OCI-LY7 (cell line): ENCODE measurements around the gene TMEM45B. TPM values are rescaled to one million over a fixed set of nuclear protein-coding genes. Genes with fewer than 3 reads are reported as not detected.

Experiments used
- BruUV-seq: library from RNA; stranded (reverse); fragments of 400-500 nt; replicated peaks from 2 replicates; lab custom pipeline; 2021; lab: Mats Ljungman, UMichigan
- CTCF ChIA-PET: fragments of 300-600 bp; sonication (Branson Sonifier 250); formaldehyde crosslinking; loops from one replicate; lab custom pipeline; 2022; ENCODE audit warnings: antibody characterized with exemption; ENCODE audit not compliant: unreplicated experiment; lab: Charles Lee
- POLR2A ChIA-PET: fragments of 300-600 bp; sonication (Branson Sonifier 250); formaldehyde crosslinking; loops from one replicate; lab custom pipeline; 2022; ENCODE audit warnings: antibody characterized with exemption; lab: Charles Lee
- DNase-seq: peaks from one replicate; pipeline ENCODE4 v3.0.0-alpha.2; 2015; ENCODE audit warnings: low spot score
- H2AFZ ChIP-seq: fragments of 200-600 bp; sonication (generic), shearing (Covaris generic); 2 replicates; pipeline ENCODE4 v1.6.1; 2014; ENCODE audit warnings: mild to moderate bottlenecking, antibody characterized with exemption, low read length, moderate library complexity
- H3K27ac ChIP-seq: fragments of 200-600 bp; sonication (generic); 2 replicates; pipeline ENCODE4 v1.5.1; 2014; ENCODE audit warnings: mixed run types, low read depth, mild to moderate bottlenecking, moderate library complexity, low read length, inconsistent platforms; ENCODE audit not compliant: poor library complexity, severe bottlenecking
- H3K36me3 ChIP-seq: fragments of 200-600 bp; sonication (generic); 2 replicates; pipeline ENCODE4 v1.6.1; 2014; ENCODE audit warnings: mild to moderate bottlenecking, antibody characterized with exemption, low read length, moderate library complexity, mixed read lengths; ENCODE audit not compliant: insufficient read depth
- H3K4me1 ChIP-seq: fragments of 200-600 bp; sonication (generic); 2 replicates; pipeline ENCODE4 v1.5.1; 2014; ENCODE audit warnings: mild to moderate bottlenecking, low read length; ENCODE audit not compliant: insufficient read depth, poor library complexity, severe bottlenecking
- H3K4me2 ChIP-seq: fragments of 200-600 bp; sonication (generic); 2 replicates; pipeline ENCODE4 v1.6.1; 2014; ENCODE audit warnings: mild to moderate bottlenecking, low read length
- H3K4me3 ChIP-seq: fragments of 200-600 bp; sonication (generic); 2 replicates; pipeline ENCODE4 v1.5.1; 2014; ENCODE audit warnings: mild to moderate bottlenecking, low read depth, low read length; ENCODE audit not compliant: poor library complexity, severe bottlenecking
- H3K79me2 ChIP-seq: fragments of 200-600 bp; sonication (generic); 2 replicates; pipeline ENCODE4 v1.6.1; 2016; ENCODE audit warnings: low read depth, mild to moderate bottlenecking, low read length, moderate library complexity, mixed read lengths; ENCODE audit not compliant: insufficient read depth
- H3K9me2 ChIP-seq: fragments of 200-600 bp; sonication (generic); 2 replicates; pipeline ENCODE4 v1.6.1; 2016; ENCODE audit warnings: mild to moderate bottlenecking, low read length, mixed read lengths; ENCODE audit not compliant: insufficient read depth
- H3K9me3 ChIP-seq: fragments of 200-600 bp; sonication (generic); 2 replicates; pipeline ENCODE4 v1.6.1; 2014; ENCODE audit warnings: mild to moderate bottlenecking, mixed run types, low read length, mixed read lengths
- H4K20me1 ChIP-seq: fragments of 200-600 bp; sonication (generic); 2 replicates; pipeline ENCODE4 v1.6.1; 2014; ENCODE audit warnings: mild to moderate bottlenecking, antibody characterized with exemption, low read length, moderate library complexity, mixed read lengths; ENCODE audit not compliant: insufficient read depth
- EZH2phosphoT487 ChIP-seq: fragments of 200-600 bp; sonication (generic); IDR thresholded peaks from 2 replicates; pipeline ENCODE4 v1.6.1; 2018; ENCODE audit warnings: low read depth, borderline replicate concordance, mild to moderate bottlenecking, mixed run types, antibody characterized with exemption, low read length, moderate library complexity, mixed read lengths
- intact Hi-C: fragments of 100-400 bp; cut with micrococcal nuclease; formaldehyde crosslinking; loops from one replicate; pipeline ENCODE4 v1.10.0; 2022; ENCODE audit not compliant: unreplicated experiment
- total RNA-seq, 2 experiments: library from RNA; depleted of rRNA in 1 of 2; stranded (reverse); fragments of >200 nt in 1 of 2; shearing (Covaris generic) in 1 of 2; gene quantifications; 2 replicates each; pipeline ENCODE4 v1.2.3, GENCODE V29; 2014 to 2022
- TF ChIP-seq, protein P1 (sequence below): fragments of 200-600 bp; sonication (generic); conservative IDR thresholded peaks from 2 replicates; pipeline ENCODE4 v1.5.1; 2014; ENCODE audit warnings: mild to moderate bottlenecking, antibody characterized with exemption, low read length, moderate library complexity, mixed read lengths

TMEM45B gene
- total RNA-seq, 2 experiments from 2014 or later, result not detected

- H4K20me1 ChIP-seq, result no peaks in the 10 kb centered on the region
- no peak overlapping the region for H2AFZ ChIP-seq
- H3K9me3 ChIP-seq, result no peaks in the 10 kb centered on the region
- ChIA-PET CTCF (no interaction called here), POLR2A (interaction anchor here (1.2 kb wide), 1 partner anchor 34 kb away, joined by 3 read pairs; no protein-coding TSS in a partner anchor)
- H3K4me2 ChIP-seq, result no peak overlapping the region
- intact Hi-C loops, result no loop called here
- no peaks in the 10 kb centered on the region for H3K79me2 ChIP-seq
- H3K9me2 ChIP-seq, result no peaks in the 10 kb centered on the region
- no TSS peak for BruUV-seq
- H3K36me3 ChIP-seq, result peaks cover 99% of the 10 kb centered on the region
- H3K4me1 ChIP-seq, result no peaks in the 10 kb centered on the region
- TF ChIP-seq, protein P1, sequence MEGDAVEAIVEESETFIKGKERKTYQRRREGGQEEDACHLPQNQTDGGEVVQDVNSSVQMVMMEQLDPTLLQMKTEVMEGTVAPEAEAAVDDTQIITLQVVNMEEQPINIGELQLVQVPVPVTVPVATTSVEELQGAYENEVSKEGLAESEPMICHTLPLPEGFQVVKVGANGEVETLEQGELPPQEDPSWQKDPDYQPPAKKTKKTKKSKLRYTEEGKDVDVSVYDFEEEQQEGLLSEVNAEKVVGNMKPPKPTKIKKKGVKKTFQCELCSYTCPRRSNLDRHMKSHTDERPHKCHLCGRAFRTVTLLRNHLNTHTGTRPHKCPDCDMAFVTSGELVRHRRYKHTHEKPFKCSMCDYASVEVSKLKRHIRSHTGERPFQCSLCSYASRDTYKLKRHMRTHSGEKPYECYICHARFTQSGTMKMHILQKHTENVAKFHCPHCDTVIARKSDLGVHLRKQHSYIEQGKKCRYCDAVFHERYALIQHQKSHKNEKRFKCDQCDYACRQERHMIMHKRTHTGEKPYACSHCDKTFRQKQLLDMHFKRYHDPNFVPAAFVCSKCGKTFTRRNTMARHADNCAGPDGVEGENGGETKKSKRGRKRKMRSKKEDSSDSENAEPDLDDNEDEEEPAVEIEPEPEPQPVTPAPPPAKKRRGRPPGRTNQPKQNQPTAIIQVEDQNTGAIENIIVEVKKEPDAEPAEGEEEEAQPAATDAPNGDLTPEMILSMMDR, result no peak
- TF ChIP-seq EZH2phosphoT487, result no peak
- no peak overlapping the region for H3K27ac ChIP-seq
- DNase-seq, result no peak
- H3K4me3 ChIP-seq, result no peak overlapping the region
Observed at GRCh38 chr11:129884581-129884980, 68.9 kb downstream of the TMEM45B start.

- DNase-seq, result no peak
- Histone ChIP-seq H3K36me3 (peaks cover 100% of the 10 kb centered on the region), H3K27ac (no peak overlapping the region), H2AFZ (no peak overlapping the region), H4K20me1 (no peaks in the 10 kb centered on the region), H3K4me3 (no peak overlapping the region), H3K9me2 (no peaks in the 10 kb centered on the region), H3K4me2 (no peak overlapping the region), H3K79me2 (no peaks in the 10 kb centered on the region), H3K4me1 (no peaks in the 10 kb centered on the region), H3K9me3 (no peaks in the 10 kb centered on the region)
- ChIA-PET POLR2A (interaction anchor here (1.2 kb wide), 1 partner anchor 34 kb away, joined by 3 read pairs; no protein-coding TSS in a partner anchor), CTCF (no interaction called here)
- TF ChIP-seq, protein P1, result no peak
- TF ChIP-seq EZH2phosphoT487, result no peak
- no TSS peak for BruUV-seq
- intact Hi-C loops, result no loop called here
Observed at GRCh38 chr11:129885381-129885780, 69.7 kb downstream of the TMEM45B start.

DNA sequence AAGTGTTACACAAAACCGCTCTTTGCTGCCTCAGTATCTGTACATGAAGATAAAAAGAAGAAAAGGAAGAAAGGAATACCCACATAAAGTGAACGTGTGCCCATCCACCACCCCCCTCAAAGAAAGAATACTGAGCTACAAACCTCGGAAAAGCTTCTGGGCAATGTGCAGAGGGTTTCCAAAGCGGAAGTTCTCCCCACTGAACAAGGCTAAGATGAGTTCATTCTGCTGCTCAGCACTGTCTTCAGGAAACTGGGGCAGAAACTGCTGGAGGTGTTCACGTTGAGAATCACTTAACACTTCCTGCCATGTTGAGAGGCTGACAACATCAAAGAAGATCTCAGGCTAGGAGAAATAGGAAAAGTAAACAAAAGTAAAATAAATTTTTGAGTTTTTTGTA is 72.8 kb downstream of the TMEM45B start:
- intact Hi-C loops, result no loop called here
- CTCF ChIA-PET, result no interaction called here
- Histone ChIP-seq H3K4me1 (no peaks in the 10 kb centered on the region), H3K4me2 (no peak overlapping the region), H3K9me3 (no peaks in the 10 kb centered on the region), H4K20me1 (no peaks in the 10 kb centered on the region), H3K9me2 (no peaks in the 10 kb centered on the region), H3K4me3 (no peak overlapping the region), H3K79me2 (peaks cover 2% of the 10 kb centered on the region; the same call in 1 of the 2 replicates), H3K36me3 (peaks cover 98% of the 10 kb centered on the region), H3K27ac (no peak overlapping the region), H2AFZ (no peak overlapping the region)
- no peak for DNase-seq
- TF ChIP-seq, protein P1, result no peak
- no peak for TF ChIP-seq EZH2phosphoT487
- no TSS peak for BruUV-seq
- POLR2A ChIA-PET, result interaction anchor here (0.6 to 1.0 kb wide), 2 partner anchors 12 to 558 kb away, joined by 3 to 5 read pairs; no protein-coding TSS in a partner anchor
